SW 1271 (cell line): Measurements from ENCODE around the gene XYLT1.
"Not testable (repeated sequence)": the region's sequence is repeated elsewhere in the genome, so short reads cannot be mapped to it uniquely, and the experiment has no call there.

Experiments used
- DNase-seq, 2 experiments: peaks; one replicate each; lab custom pipeline; 2025; lab: John Stamatoyannopoulos, UW

The XYLT1 gene

DNA sequence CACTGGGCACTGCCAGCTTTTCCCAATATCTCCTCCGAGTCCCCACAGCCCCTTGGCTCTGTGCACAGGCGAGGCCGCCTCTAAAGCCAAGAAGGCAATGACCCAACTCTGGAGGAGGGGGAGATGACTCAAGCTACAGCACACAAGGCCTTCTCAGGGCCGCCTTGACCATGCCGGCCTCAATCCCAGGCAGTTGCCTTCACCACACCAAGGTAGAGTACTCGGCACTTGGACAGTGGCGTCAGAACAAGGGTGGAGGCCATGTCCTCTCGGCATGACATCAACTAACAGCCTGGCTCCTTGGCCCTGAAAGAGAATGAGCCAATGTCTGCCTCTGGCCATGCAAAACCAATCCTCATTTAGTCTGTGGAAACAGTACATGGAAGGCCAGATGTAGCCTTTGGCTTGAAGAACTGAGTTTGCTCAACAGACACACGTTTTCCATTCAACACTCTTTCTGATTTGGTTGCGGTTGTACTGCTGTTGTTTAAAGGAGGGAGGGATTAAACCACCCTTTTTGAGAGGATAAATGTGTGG is 139.6 kb downstream of the XYLT1 start:
- no peak for DNase-seq

DNA sequence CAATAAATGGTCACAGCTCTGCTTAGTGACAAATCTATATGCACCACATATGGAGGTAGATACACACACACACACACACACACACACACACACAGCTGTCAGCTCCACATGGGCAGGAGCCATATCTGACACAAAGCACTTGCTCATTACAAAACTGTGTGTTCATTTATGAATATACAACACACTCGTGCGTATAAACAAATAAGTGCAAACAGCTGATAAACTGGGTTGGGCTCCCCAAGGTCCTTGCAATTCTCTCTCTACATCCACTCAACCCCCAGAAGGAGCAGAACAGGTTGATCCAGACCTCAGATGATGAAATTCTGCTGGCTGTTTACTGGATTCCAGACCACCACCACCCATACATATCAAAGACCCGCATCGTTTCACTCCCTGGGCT is 140.7 kb downstream of the XYLT1 start:
- DNase-seq = no peak

DNA sequence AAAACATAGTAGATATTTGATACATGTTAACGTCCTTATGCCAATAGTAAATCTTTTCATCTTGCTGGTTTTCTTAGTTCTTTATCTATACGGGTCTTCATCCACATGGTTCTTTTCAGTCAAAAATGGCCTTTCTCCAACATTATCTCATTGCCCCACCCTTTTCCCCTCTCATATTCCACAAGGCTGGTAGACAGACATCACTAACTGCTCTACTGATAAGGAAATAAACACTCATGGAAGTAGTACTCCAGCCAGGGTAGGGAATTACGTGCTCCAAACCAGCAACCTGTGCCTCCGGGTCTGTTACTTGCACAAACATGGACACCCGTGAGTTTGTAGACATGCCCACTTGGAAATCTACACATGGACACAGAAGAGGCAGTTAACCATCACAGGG is 141.4 kb downstream of the XYLT1 start:
- DNase-seq = no peak

DNA sequence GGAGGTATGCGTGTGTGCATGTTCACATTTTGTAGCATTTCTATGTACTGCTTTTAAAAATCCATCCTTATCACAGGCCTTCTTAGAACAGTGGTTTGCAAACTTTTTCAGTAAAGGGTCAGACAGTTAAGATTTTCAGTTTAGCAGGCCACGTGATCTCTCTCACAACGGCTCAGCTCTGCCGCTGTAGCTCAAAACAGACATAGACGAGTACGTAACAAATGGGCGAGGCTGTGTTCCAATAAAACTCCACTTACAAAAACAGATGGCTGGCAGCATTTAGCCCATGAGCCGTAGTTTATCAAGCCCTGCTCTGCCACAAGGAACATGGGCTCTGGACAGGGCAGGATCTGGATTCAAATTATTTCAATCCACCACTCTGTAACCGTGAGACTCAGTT is 141.8 kb downstream of the XYLT1 start:
- DNase-seq = no peak

DNA sequence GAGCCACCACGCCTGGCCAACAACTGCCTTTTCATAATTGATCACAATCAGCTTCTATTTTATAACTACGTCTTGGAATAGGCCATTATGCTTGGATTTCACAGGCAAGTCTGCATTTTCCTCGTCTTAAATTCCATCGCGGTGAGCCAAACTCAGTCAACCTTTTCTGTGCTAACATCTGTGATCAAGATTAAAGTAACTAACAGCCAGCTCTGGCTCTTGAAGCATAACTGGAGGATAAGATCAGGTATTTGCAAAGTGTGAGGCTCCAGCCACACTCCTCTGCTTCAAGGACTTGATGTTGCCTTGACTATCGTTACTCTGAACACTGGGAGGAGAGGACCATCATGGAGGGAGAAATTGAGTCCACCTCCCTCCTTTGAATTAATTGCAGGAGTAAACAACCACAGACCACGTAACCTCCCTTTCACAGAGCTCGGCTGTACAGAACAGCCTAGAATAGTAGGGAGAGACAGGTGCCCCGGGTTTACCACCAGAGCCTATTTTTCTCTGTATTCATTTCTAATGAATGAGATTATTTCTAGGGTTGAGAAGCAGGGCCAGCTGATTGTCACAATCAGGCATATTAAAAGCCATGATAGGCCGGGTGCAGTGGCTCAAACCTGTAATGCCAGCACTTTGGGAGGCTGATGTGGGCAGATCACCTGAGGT is 143.0 kb downstream of the XYLT1 start:
- DNase-seq = no peak

DNA sequence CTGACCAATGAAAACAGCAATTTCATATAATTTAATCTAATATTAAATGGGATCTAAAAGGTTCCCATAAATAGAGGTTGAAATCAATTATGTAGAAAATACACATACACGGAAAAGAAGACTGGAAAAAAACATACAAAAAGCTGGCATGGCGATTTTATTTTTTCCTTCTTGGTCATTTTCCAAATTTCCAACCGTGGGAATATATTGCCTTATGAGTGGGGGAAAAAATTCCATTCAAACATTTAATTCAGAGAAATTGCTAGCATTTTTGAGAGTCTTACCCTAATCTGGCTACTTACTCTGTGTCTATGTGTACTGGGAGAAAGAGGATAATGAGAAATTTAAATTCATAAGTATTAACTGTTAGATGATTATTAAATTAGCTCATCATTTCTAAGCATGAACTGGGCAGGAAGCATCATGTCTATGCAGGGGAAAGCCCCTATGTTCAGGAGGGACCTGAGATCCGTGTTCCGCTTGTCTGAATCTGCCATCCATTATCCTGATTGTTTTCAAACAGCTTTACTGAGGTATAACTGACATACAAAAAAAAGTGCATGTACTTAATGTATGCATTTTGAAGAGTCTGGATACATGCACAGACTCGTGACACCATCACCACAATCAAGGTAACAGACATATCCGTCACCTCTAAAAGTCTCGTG is 145.2 kb downstream of the XYLT1 start:
- DNase-seq = no peak

DNA sequence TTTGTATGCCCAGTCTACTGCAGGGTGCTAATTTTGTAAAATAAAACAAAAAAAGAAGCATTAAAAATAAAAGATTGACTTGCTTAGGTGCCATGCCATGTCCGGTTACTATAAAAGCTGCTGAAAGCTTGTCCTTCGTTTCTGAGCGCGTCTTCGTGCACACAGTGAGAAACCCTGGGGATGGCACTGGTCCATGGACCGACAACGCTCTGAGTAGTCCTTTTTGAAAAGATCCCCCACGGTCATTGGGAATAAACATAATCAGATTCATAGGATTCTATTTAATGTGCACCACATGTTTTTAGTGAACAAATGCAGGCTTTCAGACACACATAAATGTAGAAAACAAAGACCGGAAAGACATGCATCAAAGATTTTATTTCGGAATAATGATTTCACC is 146.3 kb downstream of the XYLT1 start:
- DNase-seq = no peak

DNA sequence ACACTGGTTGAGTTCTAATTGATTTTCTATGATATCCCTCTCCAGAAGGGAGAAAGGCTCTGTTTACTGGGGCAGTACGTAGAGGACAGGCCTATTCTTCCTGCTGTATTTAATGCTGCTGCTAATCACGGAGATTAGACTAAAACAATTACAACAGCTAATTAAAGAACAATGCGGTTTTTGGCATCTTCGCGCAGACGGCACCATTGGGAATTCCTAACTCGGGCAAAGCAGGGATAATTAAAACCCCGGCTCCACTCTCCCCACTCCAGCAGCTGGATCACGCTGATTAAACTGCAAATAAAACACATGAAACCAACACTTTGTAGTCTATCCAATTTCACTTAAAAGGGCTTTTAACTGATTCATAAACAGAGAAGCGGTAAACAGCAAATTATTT is 147.6 kb downstream of the XYLT1 start:
- DNase-seq = no peak

DNA sequence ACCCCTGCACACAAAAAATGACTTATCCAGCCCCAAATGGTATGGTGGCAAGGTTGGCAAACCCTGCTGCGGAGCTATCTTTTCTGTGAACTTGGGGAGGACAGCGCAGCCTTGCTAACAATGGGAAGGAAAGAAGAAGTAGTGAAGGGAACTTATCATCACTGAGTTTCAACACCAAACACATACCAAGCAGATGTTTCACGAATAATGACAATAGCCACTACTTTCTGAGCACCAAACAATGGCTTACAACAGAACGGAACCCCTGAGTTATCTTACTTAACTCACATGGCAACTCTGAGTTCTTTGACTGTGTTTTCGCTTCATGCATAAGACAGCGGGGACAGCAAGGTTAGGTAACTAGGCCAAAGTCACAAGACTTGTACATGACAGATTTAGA is 148.9 kb downstream of the XYLT1 start:
- DNase-seq = no peak

DNA sequence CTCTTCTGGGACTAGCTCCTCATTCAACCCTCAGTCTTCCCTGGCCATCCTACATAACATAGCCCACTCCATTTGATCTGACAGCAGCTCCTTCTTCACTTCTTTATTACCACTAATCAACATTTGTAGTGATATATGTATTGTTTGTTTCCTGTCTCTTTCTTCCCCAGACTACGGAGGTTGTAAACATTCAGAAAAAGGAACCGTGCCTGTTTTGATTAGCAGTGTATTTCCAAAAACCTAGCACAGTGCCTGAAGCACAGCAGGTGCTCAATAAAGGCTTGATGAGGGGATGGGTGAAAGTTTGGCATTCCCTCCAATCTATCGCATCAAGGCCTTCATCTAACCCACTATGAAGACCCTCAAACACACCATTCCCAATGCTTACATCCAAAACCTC is 150.8 kb downstream of the XYLT1 start:
- no peak for DNase-seq

DNA sequence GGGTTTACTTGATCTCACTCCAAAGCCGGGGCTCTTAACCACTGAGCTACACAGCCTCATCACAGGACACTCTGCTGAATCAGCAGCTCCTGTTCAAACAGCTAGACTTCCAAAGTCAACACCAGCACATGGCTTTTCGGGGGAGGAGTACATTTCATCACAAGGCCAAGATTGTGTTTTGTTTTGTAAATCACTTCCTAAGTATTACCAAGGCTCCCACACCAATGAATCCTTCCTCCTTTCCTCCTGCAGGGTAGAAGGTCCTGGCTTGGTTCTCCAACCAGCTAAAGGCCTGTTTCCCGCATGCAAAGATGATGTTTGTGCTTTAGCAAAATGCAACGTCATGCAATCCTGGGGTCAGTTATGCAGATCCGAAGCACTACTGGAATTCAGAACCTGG is 152.5 kb downstream of the XYLT1 start:
- DNase-seq = no peak

DNA sequence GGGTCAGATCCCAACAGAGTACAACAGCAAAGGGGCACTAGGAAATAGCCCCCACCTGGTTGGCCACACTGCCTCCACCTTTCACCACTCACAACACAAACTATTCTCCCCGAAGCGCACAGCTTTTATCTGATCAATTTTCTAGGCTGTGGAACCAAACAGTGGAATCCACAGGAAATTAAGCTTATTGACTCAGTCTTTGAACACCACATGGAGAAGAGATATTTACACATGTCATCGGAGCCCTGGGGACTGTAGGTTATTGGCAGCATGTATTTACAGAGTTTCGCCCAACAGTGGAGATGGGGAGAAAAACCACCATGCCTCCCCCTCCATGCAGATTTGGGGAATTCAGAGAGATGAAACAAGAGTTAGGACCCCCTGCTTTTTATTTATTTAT is 154.8 kb downstream of the XYLT1 start:
- no peak for DNase-seq

DNA sequence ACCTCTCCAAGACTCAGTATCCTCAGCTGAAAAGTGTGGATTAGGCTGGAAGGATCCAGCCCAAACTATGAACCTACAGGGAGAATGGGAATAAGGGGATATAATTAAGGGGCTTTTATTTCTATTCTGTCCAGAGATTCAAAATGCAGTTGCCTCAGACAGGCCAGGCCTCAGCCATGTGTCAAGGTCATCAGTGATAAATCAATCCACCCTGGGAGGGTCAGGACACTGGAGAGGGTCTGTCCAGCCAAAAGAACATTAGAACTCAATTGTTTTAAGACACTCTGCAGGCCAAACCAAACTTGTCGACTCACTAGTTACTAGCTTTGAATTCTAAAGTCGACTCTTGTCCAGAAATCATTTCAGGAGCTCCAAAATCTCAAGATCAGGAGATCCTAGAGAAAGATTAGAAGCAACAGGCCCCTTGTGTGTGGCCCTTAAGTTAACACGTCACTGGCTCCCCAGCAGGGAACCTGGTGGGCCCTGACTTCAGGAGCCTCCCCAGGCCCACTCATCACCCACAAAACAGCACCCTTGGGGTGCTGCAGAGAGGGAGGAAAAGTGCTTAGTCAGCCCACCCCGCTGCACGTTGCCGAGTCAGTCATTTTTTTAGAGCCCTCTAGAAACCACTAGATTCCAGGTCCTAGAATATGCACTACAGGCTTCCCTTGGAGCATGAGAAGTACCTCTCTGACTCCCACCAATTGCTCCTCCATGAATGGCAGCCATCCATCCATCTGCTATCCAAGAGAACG is 156.8 kb downstream of the XYLT1 start:
- DNase-seq = no peak

DNA sequence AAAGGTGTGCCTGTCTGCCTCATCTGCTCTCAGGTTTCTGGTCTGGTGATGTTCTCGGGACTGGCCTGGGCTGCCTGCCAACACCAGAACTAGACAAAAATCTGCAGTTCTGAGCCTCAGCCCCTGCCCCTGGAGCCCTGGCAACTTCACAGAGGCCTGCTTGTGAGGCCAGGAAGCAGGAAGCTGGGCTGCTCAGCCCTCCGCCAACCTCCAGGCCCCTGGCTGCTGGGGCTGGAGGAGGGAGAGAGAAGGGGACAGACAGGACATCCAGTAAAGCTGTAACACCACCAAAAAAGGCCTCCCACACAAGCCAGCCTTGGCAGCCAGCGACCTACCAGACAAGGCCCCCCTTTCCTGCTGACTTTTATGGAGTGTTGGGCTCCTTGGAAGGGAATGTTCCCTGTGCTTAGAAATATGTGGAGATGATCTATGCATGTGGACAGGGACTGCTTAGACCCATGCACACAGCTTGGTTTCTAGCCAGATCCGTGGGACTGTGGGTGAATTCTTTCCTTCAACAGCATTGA is 157.6 kb downstream of the XYLT1 start:
- DNase-seq = no peak

DNA sequence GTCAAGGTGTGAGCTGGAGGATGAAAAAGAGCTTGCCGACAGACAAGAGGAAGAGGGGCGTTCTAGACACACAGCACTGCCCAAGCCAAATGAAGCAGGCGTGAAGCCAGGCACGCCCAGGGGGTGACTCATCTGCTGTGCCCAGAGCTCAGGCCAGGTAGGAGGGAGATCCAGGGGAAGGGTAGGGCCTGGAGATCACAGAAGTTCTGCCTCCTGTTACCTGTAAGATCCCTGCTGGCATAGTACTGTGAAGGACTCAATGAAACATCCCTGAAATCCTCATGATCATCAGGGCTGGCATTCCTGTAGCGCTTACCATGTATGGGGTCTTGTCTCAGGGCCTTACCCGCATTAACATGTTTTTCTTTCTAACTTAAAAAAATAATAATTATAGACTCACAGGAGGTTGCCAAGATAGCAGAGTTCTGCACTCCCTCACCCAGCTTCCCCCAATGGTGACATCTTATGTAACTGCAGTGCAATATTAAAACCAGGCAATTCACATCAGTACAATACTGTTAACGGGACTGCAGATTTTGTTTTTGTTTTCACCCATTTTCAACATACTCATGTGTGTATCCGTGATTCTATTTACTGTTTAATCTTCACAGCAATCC is 158.6 kb downstream of the XYLT1 start:
- no peak for DNase-seq

DNA sequence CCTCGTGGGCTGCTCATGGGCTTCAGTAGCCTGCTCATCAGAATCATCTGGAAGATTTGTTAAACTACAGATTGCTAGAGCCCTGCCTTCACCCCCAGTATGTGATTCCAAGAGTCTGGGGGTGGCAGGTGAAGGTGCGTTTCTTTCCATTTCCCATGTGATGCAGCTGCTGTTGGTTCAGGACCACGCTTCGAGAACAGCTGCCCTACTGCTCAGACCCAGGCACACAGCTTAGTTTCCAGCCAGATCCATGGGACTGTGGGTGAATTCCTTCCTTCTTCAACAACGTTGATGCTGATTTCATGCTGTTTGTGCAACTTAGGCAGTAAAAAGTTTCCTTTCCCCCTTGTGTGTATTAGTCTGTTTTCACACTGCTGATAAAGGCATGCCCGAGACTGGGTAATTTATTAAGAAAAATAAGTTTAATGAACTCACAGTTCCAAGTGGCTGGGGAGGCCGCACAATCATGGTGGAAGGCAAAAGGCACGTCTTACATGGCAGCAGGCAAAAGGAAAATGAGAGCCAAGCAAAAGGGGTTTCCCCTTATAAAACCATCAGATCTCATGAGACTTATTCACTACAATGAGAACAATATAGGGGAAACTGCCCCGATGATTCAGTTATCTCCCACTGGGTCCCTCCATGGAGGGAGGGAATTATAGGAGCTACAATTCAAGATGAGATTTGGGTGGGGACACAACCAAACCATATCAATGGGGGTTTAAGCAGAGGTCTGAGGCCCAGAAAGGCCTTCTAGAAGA is 159.2 kb downstream of the XYLT1 start:
- DNase-seq = no peak

DNA sequence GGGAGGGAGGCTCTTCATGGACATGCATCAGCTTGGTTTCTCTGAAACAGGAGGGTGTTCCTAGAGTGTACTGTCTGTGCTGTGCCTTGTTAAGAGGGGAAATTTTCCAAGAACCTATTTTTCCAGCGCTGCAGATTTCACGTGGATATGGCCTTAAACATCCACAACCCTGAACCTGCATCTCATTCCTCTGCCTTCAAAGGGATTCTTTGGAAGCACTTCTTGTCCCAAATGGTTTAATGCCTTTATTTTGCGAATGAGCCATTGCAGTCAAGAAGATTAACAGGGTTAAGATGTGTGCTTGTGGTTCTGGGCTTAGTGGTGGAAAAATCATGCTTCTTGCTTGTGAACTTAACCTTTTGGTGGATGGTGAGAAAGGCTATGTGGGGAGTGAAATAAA is 161.2 kb downstream of the XYLT1 start:
- no peak for DNase-seq

DNA sequence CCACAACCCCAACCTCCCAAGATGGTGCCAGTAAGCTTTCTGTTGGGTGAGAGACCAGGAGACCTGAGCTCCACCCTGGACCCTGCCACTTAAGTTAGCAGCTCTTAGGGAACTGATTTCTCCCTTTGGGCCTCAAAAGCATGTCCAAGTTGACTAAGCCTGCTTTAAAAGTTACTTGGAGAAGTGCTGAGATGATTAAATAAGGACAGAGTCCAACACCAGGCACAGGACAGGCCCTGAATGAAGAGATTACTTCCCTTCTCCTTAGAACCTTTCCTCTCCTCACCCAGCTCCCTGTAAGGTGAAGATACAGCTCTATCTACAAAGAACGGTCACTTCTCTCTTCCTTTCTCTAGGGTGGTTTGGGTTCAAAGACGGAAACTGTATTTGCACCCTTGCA is 162.6 kb downstream of the XYLT1 start:
- no peak for DNase-seq

DNA sequence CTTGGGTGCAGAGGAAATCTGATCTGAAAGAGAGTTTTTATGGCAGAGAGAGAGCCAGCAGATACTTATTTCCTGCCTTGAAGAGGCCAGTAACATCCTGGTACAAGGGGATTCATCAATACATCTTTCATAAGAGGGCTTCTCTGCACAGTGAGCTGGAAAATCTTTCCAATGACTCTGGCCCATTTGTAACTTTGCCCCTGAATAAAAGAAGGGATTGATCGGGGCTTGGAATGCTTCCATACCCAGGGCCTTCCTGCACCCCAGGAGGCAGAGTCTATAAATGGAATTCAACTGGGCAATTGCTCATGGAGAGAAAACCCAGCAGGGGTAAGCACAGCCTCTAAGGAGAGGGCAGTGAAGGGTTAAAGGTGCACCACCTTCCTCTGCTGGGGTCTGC is 163.3 kb downstream of the XYLT1 start:
- DNase-seq = no peak

DNA sequence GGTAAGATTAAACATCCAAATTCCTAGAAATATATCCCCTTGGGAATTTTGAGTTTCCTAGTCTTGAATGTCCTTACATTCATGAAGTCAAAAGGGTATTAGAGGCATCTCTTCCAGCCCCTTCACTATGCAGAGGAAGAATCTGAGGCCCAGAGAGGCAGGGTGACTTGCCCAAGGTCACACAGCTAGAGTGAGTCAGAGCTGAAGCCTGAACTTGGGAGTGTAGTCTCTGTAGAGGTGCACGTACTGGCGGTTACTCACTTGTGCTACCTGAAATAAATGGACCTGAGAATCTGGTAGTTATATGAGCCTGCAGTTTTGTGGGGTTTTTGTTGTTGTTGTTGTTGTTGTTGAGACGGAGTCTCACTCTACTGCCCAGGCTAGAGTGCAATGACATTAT is 164.0 kb downstream of the XYLT1 start:
- no peak for DNase-seq

DNA sequence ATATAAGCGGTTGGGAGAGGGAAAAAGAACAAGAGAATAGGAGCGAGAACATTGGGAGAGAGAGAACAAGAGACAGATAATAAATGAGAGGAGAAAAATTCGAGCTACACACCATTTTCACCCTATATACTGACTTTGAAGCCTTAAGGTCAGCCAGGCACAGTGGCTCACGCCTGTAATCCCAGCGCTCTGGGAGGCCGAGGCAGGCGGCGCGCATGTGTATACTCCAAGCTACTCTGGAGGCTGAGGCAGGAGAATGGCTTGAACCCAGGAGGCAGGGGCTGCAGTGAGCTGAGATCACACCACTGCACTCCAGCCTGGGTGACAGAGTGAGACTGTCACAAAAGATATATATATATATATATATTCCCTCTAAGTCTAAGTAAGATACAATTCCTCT is 164.5 kb downstream of the XYLT1 start:
- DNase-seq = not testable (repeated sequence)

DNA sequence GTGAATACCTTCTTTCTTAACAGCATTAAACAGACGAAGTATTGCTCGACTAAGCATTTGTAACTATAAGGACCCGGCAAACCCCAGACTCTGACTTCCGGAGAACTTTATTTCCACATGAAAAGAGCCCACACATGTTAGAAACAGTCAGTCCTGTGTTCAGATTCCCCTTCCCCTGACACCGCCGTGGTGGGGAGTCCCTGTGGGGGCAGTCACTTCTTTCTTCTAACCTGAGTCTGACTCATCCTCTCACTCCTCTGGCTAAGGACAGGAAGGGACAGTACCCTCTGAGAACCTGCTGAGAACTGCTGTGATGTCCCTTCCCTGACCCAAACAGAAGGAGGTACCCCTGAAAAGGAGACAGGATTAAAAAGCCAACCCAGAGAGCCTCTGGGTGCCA is 165.1 kb downstream of the XYLT1 start:
- no peak for DNase-seq
